Chondrocyte (in vitro differentiated cells): ENCODE results near the gene CDHR5. TPM values are rescaled to one million over a fixed set of nuclear protein-coding genes. Genes with fewer than 3 reads are reported as not detected.

Experiments used
- DNase-seq: peaks from one replicate; pipeline ENCODE4 v3.0.0; 2021; ENCODE audit warnings: mixed read lengths, low spot score
- H3K27ac Mint-ChIP-seq: one replicate; pipeline ENCODE4 v1.8.0; 2021; ENCODE audit warnings: mild to moderate bottlenecking, moderate library complexity, mixed read lengths; ENCODE audit not compliant: unreplicated experiment
- H3K27me3 Mint-ChIP-seq: 2 replicates; pipeline ENCODE4 v1.8.0; 2021; ENCODE audit warnings: low read depth, mixed read lengths
- H3K36me3 Mint-ChIP-seq: 2 replicates; pipeline ENCODE4 v1.8.0; 2021; ENCODE audit warnings: low read depth, mixed read lengths
- H3K4me1 Mint-ChIP-seq: 2 replicates; pipeline ENCODE4 v1.8.0; 2021; ENCODE audit warnings: low read depth, mild to moderate bottlenecking, mixed read lengths
- H3K4me3 Mint-ChIP-seq: one replicate; pipeline ENCODE4 v1.8.0; 2021; ENCODE audit warnings: mild to moderate bottlenecking, moderate library complexity, mixed read lengths; ENCODE audit not compliant: unreplicated experiment
- H3K9me3 Mint-ChIP-seq: 2 replicates; pipeline ENCODE4 v1.8.0; 2021; ENCODE audit warnings: low read depth, mixed read lengths
- total RNA-seq: library from RNA; stranded (reverse); gene quantifications from 3 replicates; pipeline ENCODE4 v1.2.1, GENCODE V29; 2021
- TF ChIP-seq, protein P1 (sequence below): fragments of 200-600 bp; sonication (generic); IDR thresholded peaks from 2 replicates; pipeline ENCODE4 v1.5.0; 2021; ENCODE audit warnings: antibody characterized with exemption, mild to moderate bottlenecking, moderate library complexity

Gene CDHR5
- total RNA-seq, 1 donor from 2014 or later, result not detected

GRCh38 chr11:629237-629583 is 4.5 kb upstream of the CDHR5 start:
- H3K4me1 Mint-ChIP-seq, result peaks cover 21% of the 10 kb centered on the region
- H3K27ac Mint-ChIP-seq, result peak overlapping the region; percentile 98
- H3K4me3 Mint-ChIP-seq, result peak overlapping the region; percentile 50
- H3K36me3 Mint-ChIP-seq, result no peaks in the 10 kb centered on the region
- TF ChIP-seq, protein P1, sequence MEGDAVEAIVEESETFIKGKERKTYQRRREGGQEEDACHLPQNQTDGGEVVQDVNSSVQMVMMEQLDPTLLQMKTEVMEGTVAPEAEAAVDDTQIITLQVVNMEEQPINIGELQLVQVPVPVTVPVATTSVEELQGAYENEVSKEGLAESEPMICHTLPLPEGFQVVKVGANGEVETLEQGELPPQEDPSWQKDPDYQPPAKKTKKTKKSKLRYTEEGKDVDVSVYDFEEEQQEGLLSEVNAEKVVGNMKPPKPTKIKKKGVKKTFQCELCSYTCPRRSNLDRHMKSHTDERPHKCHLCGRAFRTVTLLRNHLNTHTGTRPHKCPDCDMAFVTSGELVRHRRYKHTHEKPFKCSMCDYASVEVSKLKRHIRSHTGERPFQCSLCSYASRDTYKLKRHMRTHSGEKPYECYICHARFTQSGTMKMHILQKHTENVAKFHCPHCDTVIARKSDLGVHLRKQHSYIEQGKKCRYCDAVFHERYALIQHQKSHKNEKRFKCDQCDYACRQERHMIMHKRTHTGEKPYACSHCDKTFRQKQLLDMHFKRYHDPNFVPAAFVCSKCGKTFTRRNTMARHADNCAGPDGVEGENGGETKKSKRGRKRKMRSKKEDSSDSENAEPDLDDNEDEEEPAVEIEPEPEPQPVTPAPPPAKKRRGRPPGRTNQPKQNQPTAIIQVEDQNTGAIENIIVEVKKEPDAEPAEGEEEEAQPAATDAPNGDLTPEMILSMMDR, result peak; percentile 52
- H3K27me3 Mint-ChIP-seq, result no peaks in the 10 kb centered on the region
- DNase-seq, result no peak
- H3K9me3 Mint-ChIP-seq, result no peaks in the 10 kb centered on the region

DNA sequence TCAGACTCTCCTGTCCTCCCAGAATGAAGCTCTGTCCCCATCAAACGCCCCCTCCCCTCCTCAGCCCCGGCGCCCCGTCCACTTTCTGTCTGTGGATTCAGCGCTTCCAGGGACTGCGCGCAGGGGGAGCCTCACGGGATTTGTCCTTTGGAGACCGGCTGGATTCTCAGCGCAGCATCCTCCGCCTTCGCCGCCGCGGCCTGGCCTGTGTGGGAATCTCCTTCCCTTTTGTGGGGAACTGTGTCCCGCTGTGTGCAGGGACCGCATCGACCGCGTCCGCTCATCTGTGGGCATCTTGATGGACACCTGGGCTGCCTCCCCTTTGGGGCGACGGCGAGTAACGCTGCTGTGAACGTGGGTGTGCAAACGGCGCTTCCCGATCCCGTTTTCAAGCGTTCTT is 3.3 kb upstream of the CDHR5 start:
- Mint-ChIP-seq H3K4me3 (peak overlapping the region; percentile 33), H3K36me3 (no peaks in the 10 kb centered on the region), H3K4me1 (peaks cover 29% of the 10 kb centered on the region), H3K27me3 (no peaks in the 10 kb centered on the region), H3K27ac (peak overlapping the region; percentile 98), H3K9me3 (no peaks in the 10 kb centered on the region)
- no peak for DNase-seq
- TF ChIP-seq, protein P1, result no peak

DNA sequence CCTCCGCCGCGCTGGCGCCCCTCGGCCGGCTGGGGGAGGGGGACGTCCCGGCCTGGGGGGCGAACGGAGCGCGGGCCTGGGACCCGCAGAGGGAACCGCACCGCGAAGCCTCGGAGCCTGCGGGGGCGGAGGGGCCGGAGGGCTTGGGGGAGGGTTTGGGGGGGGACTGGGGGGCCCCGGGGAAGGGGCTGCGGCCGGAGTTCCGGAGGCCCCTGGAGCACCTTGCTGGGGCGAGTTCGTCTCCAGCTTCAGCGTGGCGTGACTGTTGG is 2.5 kb upstream of the CDHR5 start:
- Mint-ChIP-seq H3K4me1 (peaks cover 29% of the 10 kb centered on the region), H3K36me3 (no peaks in the 10 kb centered on the region), H3K27ac (no peak overlapping the region), H3K4me3 (no peak overlapping the region), H3K9me3 (no peaks in the 10 kb centered on the region), H3K27me3 (no peaks in the 10 kb centered on the region)
- DNase-seq, result no peak
- TF ChIP-seq, protein P1, result no peak

DNA sequence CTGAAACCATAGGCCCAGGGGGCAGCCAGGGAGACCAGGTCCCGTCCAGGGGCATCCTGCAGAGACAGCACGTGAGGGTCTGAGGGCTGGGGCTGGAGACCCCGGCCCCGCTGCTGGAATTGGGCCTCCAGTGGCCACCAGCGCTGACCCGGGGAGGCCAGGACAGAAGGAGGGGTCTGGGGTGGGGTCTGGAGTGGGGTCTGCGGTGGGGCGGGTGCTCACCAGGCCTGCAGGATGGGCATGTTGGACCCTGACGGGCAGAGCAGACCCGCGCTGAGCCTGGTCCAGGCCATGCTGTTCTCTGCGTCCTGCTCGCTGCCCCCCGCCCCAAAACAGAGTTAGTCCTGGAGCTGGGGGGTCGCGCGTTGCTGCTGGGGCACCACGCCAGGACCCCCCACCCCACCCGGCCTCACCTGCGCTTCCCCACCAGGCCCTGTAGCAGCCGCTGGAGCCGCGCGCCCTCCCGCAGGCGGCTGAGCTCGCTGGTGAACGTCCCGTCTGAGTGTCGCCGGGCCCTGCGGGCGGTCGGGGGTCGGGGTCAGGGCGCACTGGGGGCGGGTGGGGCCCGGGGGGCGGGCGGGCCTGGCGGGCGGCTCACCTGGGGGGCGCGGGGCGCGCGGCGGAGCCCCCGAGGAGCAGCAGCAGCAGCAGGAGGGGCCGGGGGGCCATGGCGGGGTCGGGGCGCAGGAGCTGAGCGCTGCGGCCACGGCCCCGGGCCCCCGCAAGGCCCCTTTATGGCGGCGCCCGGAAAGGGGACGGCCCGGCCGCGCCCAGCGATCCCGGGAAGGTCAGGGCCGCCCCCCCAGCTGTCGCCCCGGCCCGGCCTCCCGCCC is 1.9 kb upstream of the CDHR5 start, which contains the start of gene SCT:
SCT (minus strand) TSS at position 707 of the 833 bp plus-strand sequence; CDS start at position 669, 38 bp downstream.
- peak within 1 kb of the TSS; percentile 98 for H3K27ac Mint-ChIP-seq
- no peak within 1 kb of the TSS for H3K4me3 Mint-ChIP-seq
- H3K9me3 Mint-ChIP-seq, result no peaks in the 10 kb centered on the region
- DNase-seq, result no peak
- peaks cover 29% of the 10 kb centered on the region for H3K4me1 Mint-ChIP-seq
- no peaks in the 10 kb centered on the region for H3K36me3 Mint-ChIP-seq
- TF ChIP-seq, protein P1, result no peak
- H3K27me3 Mint-ChIP-seq, result no peaks in the 10 kb centered on the region

- Mint-ChIP-seq H3K9me3 (no peaks in the 10 kb centered on the region), H3K4me1 (peaks cover 29% of the 10 kb centered on the region), H3K27me3 (no peaks in the 10 kb centered on the region), H3K36me3 (no peaks in the 10 kb centered on the region), H3K4me3 (no peak overlapping the region), H3K27ac (no peak overlapping the region)
- DNase-seq, result no peak
- TF ChIP-seq, protein P1, result no peak
Measured at GRCh38 chr11:625636-626268, 997 bp upstream of the CDHR5 start.
